B cell (primary cell): Measurements from ENCODE around the gene CRYZ. TPM values are rescaled to one million over a fixed set of nuclear protein-coding genes. Genes with fewer than 3 reads are reported as not detected.

Experiments used
- ATAC-seq: fragments of 200-7000 bp; cut with Tn5 transposase; one replicate; pipeline ENCODE4 v1.10.0; 2021; ENCODE audit warnings: low read depth, mild to moderate bottlenecking, moderate number of reproducible peaks, moderate library complexity
- CTCF ChIA-PET: fragments of 350-600 bp; sonication (Branson Sonifier 250); formaldehyde crosslinking; loops from one replicate; lab custom pipeline; 2021; ENCODE audit warnings: antibody characterized with exemption, inconsistent platforms; lab: Charles Lee
- POLR2A ChIA-PET: fragments of 350-600 bp; sonication (Branson Sonifier 250); formaldehyde crosslinking; loops from one replicate; lab custom pipeline; 2021; ENCODE audit warnings: antibody characterized with exemption; lab: Charles Lee
- DNase-seq: peaks from one replicate; pipeline ENCODE4 v3.0.0; 2013
- H2AFZ ChIP-seq: 2 replicates; pipeline ENCODE4 v1.6.1; 2012; ENCODE audit warnings: mild to moderate bottlenecking, low read depth, low read length; ENCODE audit not compliant: insufficient read depth, poor library complexity, severe bottlenecking
- H3K27ac ChIP-seq, 2 donors: 1 replicate in 1 of 2; 2 replicates in 1 of 2; pipeline ENCODE4 v1.5.1; 2012 to 2013; ENCODE audit warnings: low read length in 2 of 2, mild to moderate bottlenecking in 2 of 2, moderate library complexity in 1 of 2
- H3K27me3 ChIP-seq, 4 experiments: fragments of 200-600 bp in 1 of 4; sonication (generic) in 1 of 4; replicated peaks in 1 of 4; 1 replicate in 2 of 4; 2 replicates in 2 of 4; pipeline versions ENCODE4 v1.6.1 to v1.7.0; 2013 to 2016; ENCODE audit warnings: low read length in 3 of 4, mild to moderate bottlenecking in 2 of 4, mixed read lengths in 1 of 4, moderate library complexity in 1 of 4; ENCODE audit not compliant: insufficient read depth in 4 of 4, control insufficient read depth in 3 of 4; ENCODE audit errors: control extremely low read depth in 1 of 4
- H3K36me3 ChIP-seq, 2 experiments: replicated peaks in 1 of 2; 1 replicate in 1 of 2; 2 replicates in 1 of 2; pipeline versions ENCODE4 v1.6.1 to v1.7.1; 2013; ENCODE audit warnings: low read length in 1 of 2; ENCODE audit not compliant: insufficient read depth in 2 of 2, control insufficient read depth in 1 of 2; ENCODE audit errors: control extremely low read depth in 1 of 2, extremely low read depth in 1 of 2
- H3K4me1 ChIP-seq, 2 donors: fragments of 200-600 bp in 1 of 2; sonication (generic) in 1 of 2; 1 replicate in 1 of 2; 2 replicates in 1 of 2; pipeline versions ENCODE4 v1.5.1 to v1.6.1; 2013 to 2017; ENCODE audit warnings: low read length in 2 of 2; ENCODE audit not compliant: control insufficient read depth in 2 of 2, insufficient read depth in 2 of 2
- H3K4me2 ChIP-seq: replicated peaks from 2 replicates; pipeline ENCODE3; 2012; ENCODE audit warnings: mild to moderate bottlenecking, low read depth, low read length; ENCODE audit not compliant: poor library complexity, severe bottlenecking
- H3K4me3 ChIP-seq, 5 experiments: fragments of 200-600 bp in 1 of 5; sonication (generic) in 1 of 5; 1 replicate in 3 of 5; 2 replicates in 2 of 5; pipeline versions ENCODE4 v1.5.1 to v1.7.0; 2011 to 2016; ENCODE audit warnings: low read length in 4 of 5, mild to moderate bottlenecking in 4 of 5, low read depth in 2 of 5, control low read depth in 1 of 5, moderate library complexity in 1 of 5; ENCODE audit not compliant: insufficient read depth in 1 of 5; ENCODE audit errors: control extremely low read depth in 1 of 5, extremely low read depth in 1 of 5
- H3K79me2 ChIP-seq: fragments of 200-600 bp; sonication (generic); one replicate; pipeline ENCODE4 v1.6.0; 2016; ENCODE audit warnings: low read length; ENCODE audit not compliant: control insufficient read depth, insufficient read depth
- H3K9ac ChIP-seq: fragments of 200-600 bp; sonication (generic); 2 replicates; pipeline ENCODE4 v1.6.1; 2017; ENCODE audit warnings: mild to moderate bottlenecking, low read length, moderate library complexity
- H3K9me3 ChIP-seq, 3 donors: one replicate each; pipeline versions ENCODE4 v1.6.1 to v1.7.1; 2013; ENCODE audit warnings: low read length in 2 of 3; ENCODE audit not compliant: control insufficient read depth in 2 of 3, insufficient read depth in 1 of 3; ENCODE audit errors: control extremely low read depth in 1 of 3
- H4K20me1 ChIP-seq: 2 replicates; pipeline ENCODE4 v1.6.0; 2012; ENCODE audit warnings: mild to moderate bottlenecking, low read length; ENCODE audit not compliant: insufficient read depth, control insufficient read depth, poor library complexity, severe bottlenecking
- H3K27ac Mint-ChIP-seq: one replicate; pipeline ENCODE4 v1.8.0; 2021; ENCODE audit warnings: mixed read lengths
- H3K27me3 Mint-ChIP-seq: one replicate; pipeline ENCODE4 v1.8.0; 2021; ENCODE audit warnings: mixed read lengths
- H3K4me1 Mint-ChIP-seq: one replicate; pipeline ENCODE4 v1.8.0; 2021; ENCODE audit warnings: mixed read lengths
- H3K4me3 Mint-ChIP-seq: one replicate; pipeline ENCODE4 v1.8.0; 2021; ENCODE audit warnings: mixed read lengths
- H3K9me3 Mint-ChIP-seq: one replicate; pipeline ENCODE4 v1.8.0; 2022; ENCODE audit warnings: mixed read lengths; ENCODE audit not compliant: insufficient read depth
- EZH2 ChIP-seq: IDR thresholded peaks from 2 replicates; pipeline ENCODE4 v1.6.1; 2012; ENCODE audit warnings: borderline replicate concordance, low read depth, mild to moderate bottlenecking, moderate library complexity, low read length; ENCODE audit not compliant: insufficient read depth, poor library complexity, severe bottlenecking
- WGBS: methylation state at CpG from one replicate; pipeline ENCODE4 v1.1.5; 2013; ENCODE audit warnings: missing lambda C conversion rate; ENCODE audit not compliant: insufficient coverage; 5-methylcytosine and 5-hydroxymethylcytosine counted together
- intact Hi-C: fragments of 100-400 bp; cut with micrococcal nuclease; formaldehyde crosslinking; loops from one replicate; pipeline ENCODE4 v1.10.0; 2022
- polyA plus RNA-seq: library from polyadenylated mRNA; depleted of rRNA; stranded (reverse); fragments of >200 nt; gene quantifications from 2 replicates; pipeline ENCODE4 v1.2.3, GENCODE V29; 2012
- total RNA-seq, 2 donors: library from RNA; stranded (reverse); fragments of 120-200 nt in 1 of 2; gene quantifications; 1 replicate in 1 of 2; 2 replicates in 1 of 2; pipeline versions ENCODE4 v1.2.3 to v1.2.4, GENCODE V29; 2013 to 2022
- TF ChIP-seq, protein P1 (sequence below): fragments of 200-600 bp; IDR thresholded peaks from one replicate; pipeline ENCODE4 v1.8.0; 2022; ENCODE audit warnings: antibody characterized with exemption, mild to moderate bottlenecking

Gene CRYZ
- total and polyA plus RNA-seq, 2 donors (not counting 1 experiment from before 2014, with no cell fraction given) = 11.1 to 21.7 TPM

DNA sequence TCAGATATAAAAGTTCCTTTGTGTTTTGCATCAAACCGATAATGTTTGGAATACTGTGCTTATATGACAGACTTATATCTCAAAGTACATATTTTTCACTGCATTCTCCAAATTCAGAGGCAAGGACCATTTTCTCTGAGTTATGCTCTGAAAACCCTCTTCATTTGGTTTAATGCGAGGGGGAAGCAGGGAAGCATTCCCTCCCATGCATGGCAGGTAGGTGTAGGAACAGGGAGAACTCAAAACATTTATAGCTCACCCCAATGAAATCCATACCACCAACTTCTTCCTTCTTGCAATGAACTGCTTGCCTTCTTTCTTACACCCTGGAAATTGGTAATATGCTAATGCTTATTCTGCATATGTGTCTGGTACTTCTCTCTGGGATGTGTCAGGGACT, 48.5 kb downstream of the CRYZ start:
- ATAC-seq (no peak), DNase-seq (no peak)
- Histone ChIP-seq H3K79me2 (no peaks in the 10 kb centered on the region), H3K4me1 (peaks cover 2 to 4% of the 10 kb centered on the region in 2 donors), H3K36me3 (no peaks in the 10 kb centered on the region), H3K4me3 (no peak overlapping the region), H4K20me1 (no peaks in the 10 kb centered on the region), H3K9ac (no peak overlapping the region), H3K27me3 (no peaks in the 10 kb centered on the region), H2AFZ (no peak overlapping the region), H3K4me2 (no peak overlapping the region), H3K9me3 (no peaks in the 10 kb centered on the region), H3K27ac (no peak overlapping the region)
- H3K9me3 Mint-ChIP-seq = no peaks in the 10 kb centered on the region
- H3K4me3 Mint-ChIP-seq = no peak overlapping the region
- TF ChIP-seq, protein P1, sequence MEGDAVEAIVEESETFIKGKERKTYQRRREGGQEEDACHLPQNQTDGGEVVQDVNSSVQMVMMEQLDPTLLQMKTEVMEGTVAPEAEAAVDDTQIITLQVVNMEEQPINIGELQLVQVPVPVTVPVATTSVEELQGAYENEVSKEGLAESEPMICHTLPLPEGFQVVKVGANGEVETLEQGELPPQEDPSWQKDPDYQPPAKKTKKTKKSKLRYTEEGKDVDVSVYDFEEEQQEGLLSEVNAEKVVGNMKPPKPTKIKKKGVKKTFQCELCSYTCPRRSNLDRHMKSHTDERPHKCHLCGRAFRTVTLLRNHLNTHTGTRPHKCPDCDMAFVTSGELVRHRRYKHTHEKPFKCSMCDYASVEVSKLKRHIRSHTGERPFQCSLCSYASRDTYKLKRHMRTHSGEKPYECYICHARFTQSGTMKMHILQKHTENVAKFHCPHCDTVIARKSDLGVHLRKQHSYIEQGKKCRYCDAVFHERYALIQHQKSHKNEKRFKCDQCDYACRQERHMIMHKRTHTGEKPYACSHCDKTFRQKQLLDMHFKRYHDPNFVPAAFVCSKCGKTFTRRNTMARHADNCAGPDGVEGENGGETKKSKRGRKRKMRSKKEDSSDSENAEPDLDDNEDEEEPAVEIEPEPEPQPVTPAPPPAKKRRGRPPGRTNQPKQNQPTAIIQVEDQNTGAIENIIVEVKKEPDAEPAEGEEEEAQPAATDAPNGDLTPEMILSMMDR = no peak
- no peak for TF ChIP-seq EZH2
- WGBS = no CpG with 5 or more reads among the region's 2 CpGs
- H3K27me3 Mint-ChIP-seq = no peaks in the 10 kb centered on the region
- peaks cover 17% of the 10 kb centered on the region for H3K4me1 Mint-ChIP-seq
- ChIA-PET CTCF (no interaction called here), POLR2A (no interaction called here)
- H3K27ac Mint-ChIP-seq = no peak overlapping the region
- intact Hi-C loops = no loop called here

DNA sequence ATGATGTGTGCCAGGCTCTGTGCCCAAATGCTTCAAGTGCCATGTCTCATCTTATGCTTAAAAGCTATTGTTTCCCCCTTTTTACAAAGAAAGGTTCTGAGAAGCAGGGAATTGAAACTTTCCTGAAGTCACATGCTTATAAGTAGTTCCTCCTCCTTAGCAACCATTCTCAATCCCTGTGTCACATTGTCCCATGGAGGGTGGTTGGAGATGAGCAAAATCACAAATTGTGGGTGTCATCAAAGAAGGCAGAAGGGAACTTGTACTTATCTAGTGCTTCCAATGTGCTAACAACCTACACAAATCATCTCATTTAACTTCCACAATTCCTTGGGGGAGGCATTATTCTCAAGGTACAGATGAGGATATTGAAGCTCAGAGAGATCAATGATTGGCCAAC, 49.2 kb downstream of the CRYZ start:
- Mint-ChIP-seq H3K27me3 (no peaks in the 10 kb centered on the region), H3K4me3 (no peak overlapping the region), H3K4me1 (peaks cover 17% of the 10 kb centered on the region), H3K9me3 (no peaks in the 10 kb centered on the region), H3K27ac (no peak overlapping the region)
- CTCF ChIA-PET = no interaction called here
- Histone ChIP-seq H3K27me3 (no peaks in the 10 kb centered on the region), H3K4me2 (no peak overlapping the region), H2AFZ (no peak overlapping the region), H3K4me3 (no peak overlapping the region), H3K9ac (no peak overlapping the region), H3K4me1 (peaks cover 2 to 4% of the 10 kb centered on the region in 2 donors), H3K79me2 (no peaks in the 10 kb centered on the region), H4K20me1 (no peaks in the 10 kb centered on the region), H3K9me3 (no peaks in the 10 kb centered on the region), H3K36me3 (no peaks in the 10 kb centered on the region), H3K27ac (no peak overlapping the region)
- intact Hi-C loops = no loop called here
- POLR2A ChIA-PET = no interaction called here
- ATAC-seq = no peak
- TF ChIP-seq, protein P1 = no peak
- no peak for TF ChIP-seq EZH2
- DNase-seq = no peak
